ENCODE results near the gene KLHL10.
"Not testable (repeated sequence)": the region's sequence is repeated elsewhere in the genome, so short reads cannot be mapped to it uniquely, and the experiment has no call there.

KLHL10 gene

DNA sequence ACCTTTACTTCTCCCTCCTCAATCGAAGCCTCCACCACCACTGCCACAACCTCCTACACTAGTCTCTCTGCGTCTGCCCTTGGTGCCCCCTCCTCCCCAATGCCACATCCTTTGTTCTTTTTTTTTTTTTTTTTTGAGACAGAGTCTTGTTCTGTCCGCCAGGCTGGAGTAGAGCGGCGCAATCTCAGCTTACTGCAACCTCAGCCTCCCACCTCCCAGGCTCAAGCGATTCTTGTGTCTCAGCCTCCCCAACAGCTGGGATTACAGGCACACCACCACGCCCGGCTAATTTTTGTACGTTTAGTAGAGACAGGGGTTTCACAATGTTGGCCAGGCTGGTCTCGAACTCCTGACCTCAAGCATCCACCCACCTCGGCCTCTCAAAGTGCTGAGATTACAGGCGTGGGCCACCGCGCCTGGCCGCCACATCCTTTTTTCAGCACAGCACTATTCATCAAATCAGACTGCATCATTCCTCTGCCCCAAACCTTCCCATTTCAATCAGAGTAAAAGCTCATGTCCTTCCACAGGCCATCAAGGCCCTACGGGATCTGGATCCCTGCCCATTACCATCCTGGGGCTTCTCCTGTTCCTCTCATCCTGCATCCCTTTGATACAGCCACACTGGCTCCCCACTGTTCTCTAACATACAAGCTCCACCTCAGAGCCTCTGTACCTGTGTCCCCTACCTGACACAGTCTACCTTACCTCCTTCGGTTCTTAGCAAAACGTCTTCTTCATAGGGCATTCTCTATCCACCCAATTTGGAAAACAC lies 25.6 kb downstream of the KLHL10 start:
- no peak for FAIRE-seq

DNA sequence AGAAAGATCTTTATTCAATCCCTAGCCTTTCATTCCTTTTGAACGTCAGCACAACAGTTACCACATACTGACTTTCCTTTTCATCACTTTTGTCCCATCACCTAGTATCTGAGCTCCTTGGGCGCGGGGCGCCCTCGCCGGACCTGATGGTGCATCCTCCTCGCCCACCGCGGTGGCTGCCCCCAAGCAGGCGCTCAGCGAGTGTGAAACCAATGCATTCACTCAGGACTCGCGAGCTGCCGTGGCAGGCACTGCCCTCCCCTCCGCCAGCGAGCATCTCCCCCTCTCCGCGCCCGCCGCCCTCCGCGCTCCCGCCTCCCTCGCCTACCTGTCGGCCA lies 26.8 kb downstream of the KLHL10 start:
- no peak for FAIRE-seq

DNA sequence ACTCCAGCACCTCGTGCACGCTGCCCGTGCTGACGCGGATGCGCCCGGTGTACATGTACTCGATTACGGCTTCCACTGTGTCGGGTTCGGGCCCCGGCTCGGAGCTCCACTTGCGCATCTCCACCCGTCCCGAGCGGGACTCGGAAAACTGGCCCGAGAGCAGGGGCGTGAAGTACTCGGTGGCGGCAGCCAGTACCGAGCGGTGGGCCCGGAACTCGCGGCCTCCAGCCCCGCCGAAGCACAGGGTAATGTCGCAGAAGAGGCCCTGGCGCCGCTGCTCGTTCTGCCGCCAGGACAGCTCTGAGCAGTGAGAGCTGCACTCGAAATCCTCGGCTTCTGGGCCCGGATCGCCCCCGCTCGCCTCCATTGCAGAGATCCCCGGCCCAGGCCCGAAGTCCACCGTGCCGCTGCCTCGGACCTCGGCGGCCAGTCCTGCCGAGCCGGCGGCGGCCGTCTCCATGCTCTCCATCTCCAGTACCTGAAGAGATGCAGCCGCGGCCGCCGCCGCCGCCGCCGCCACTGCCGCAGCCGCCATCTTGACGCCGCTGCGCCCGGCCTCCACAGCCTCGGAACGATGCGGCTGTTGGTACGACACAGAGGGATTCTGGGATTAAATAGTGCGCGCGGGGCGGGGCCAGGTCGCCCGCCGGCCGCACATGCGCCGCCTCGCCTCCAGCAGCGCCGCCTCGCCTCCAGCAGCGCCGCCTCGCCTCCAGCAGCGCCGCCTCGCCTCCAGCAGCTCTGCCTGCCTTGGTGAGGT lies 27.4 kb downstream of the KLHL10 start, which contains the start of gene KLHL11:
Gene KLHL11, minus strand, starts transcription at position 588 of the 760 bp plus-strand sequence. Its CDS starts 53 bp downstream, at position 535.
- no peak for FAIRE-seq

DNA sequence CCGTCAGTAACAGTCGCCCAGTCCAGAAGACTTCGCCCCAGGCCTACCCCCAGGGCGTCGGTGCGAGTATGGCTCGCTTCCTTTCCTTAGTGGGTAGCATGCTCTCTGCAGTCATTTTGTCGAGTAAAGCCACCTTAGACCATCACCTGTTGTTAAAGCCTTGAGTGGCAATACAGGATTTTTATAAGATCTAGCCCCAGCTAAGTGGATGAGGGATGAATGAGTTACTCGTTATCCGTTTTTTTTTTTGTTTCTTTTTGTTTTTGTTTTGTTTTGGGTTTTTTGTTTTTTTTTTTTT lies 27.9 kb downstream of the KLHL10 start:
- FAIRE-seq = no peak

DNA sequence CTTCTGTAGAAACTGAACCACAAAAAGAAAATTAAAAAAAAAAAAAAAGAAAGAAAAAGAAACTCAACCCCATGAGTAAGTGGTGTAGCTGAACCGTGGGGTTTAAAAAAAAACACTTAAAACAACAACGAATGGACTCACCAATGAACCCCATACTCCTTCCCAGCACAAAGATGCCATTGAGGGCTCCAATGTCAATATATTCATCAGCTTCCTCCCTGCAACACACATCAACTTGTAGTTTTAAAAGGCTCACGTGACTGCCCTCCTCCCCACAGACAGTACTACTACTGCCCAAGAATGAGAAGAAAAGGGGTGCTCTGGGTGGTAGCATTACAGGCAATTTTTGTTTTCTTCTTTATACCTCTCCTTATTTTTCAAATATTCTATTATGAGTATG lies 30.9 kb downstream of the KLHL10 start:
- FAIRE-seq = no peak

DNA sequence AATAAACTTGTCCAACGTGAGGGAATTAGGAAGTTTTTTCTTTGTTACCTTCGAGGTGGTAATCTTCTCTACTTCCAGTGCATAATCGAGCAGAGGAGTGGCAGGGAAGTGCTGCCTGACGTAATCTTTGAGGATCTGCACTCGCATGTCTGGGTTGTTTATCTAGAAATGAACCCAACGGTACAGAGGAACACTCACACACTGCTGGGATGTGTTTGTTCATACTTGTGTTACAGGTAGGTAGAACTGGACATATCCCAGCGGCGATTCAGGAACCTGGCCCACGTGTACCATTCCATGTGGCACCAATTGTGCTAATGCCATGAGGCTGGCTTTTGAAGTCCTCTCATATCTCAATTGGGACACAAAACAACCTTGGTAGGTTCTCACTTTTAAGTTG lies 31.8 kb downstream of the KLHL10 start:
- no peak for FAIRE-seq

DNA sequence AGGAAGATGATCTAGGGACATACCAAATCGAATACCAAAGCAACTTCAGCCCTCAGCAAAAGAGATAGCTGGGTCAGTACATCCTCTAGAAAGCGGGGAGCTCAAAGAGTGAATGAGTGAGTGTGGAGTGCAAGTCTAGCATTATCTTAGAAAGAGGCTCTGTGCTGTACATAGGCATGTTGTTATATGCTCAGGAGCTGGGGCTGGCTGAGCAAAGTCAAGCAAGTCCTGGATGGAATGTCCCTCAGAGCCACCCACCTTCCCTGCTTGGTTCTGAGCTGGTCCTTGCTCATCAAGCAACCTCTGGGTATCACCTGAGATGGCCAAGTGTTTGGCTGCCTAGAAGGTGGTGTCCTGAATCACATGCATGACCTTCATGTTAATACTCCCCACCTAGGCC lies 32.5 kb downstream of the KLHL10 start:
- FAIRE-seq = no peak

DNA sequence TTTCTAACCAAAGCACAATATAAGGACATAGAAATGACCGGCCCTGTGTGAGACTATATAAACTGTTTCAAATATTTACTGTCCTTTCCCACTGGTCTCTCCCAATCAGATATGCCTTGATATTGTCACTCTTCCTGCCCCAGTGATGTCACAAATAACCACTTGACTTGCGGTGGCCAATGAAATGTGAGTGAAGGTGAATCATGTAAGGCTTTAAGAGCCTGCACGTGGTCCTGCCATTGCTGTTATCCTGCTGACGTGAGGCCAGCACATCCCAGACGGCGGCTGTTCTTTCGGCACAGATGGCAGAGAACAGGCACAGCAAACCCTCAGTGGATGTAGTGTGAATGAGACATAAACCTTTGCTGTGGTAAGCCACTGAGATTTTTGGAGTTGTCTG lies 33.0 kb downstream of the KLHL10 start:
- no peak for FAIRE-seq

DNA sequence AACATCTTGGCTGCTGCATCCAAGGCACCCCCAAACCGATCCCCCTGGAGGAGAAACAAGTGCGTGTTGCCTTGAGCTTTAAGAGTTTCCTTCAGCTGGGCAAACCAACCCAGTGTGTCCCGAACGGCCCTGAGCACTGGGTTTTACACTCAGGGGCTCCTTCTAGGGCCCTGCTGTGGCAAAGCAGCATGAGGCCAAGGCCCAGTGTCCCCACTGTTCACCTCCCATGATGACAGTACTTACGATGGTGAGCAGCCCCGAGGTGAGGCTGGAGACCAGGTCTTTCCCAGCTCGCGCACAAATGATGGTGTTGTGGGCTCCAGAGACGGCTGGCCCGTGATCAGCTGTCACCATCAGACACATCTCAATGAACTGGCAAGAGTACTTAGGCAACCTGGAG lies 34.2 kb downstream of the KLHL10 start:
- no peak for FAIRE-seq

DNA sequence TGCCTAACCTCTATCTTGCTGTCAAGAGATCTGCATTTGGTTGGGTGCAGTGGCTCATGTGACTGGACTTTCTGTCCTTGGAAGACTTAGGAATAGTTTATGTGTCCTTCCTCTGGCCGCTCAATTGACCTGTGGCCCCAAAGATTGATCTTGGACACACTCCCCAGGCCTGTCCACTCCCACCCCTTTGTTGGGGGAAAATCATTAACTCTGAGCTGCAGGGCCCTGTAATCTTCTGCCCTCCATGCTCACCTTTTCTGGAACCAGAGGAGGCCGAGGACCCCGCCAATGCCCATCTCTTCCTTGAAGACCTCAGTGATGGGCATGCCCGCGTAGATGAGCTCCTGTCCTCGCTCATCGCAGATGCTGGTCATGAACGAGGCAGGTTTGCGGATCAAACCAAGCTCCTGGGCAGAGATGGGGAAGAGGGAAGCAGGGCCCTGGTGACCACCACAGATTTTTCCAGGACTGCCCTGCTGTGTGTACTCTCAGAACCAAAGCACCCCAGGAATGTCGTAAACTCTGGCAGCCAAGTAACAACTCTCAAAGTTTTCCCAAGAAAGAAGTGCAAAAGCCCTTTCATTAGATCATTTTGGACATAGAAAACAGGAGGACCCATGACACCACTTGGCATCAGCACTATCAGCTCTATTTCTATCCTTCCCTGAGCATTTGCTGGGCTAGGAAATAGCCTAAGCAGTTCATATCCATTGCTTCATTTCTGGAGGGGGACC lies 36.1 kb downstream of the KLHL10 start:
- FAIRE-seq = no peak

DNA sequence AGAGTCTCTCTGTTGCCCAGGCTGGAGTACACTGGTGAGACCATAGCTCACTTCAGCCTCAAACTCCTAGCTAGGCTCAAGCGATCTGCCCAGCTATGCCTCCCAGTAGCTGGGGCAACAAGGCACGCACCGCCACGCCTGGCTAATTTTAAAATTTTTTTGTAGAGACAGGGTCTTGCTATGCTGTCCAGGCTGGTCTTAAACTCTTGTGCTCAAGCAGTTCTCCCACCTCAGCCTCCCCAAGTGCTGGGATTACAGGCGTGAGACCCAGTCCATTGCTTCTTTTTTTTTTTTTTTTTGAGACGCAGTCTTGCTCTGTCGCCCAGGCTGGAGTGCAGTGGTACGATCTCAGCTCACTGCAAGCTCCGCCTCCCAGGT lies 36.7 kb downstream of the KLHL10 start:
- not testable (repeated sequence) for FAIRE-seq

DNA sequence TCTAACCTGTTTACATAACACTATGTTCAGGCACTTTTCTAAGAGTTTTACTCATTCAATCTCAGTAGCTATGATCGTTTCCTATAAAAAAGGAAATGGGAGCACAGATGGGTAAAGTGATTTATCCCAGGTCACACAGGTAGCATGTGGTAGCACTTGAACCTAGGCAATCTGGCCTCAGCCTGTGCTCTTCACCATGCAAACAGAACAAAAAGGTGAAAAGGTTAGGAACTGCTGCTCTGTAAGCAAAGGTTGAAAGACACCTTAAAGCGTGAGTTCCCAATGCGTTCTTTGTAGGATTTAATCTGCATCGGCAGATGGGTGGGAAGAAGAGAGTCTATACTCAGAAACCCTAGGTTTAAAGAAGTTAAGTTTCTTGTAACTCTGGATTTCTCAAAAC lies 42.5 kb downstream of the KLHL10 start:
- no peak for FAIRE-seq

DNA sequence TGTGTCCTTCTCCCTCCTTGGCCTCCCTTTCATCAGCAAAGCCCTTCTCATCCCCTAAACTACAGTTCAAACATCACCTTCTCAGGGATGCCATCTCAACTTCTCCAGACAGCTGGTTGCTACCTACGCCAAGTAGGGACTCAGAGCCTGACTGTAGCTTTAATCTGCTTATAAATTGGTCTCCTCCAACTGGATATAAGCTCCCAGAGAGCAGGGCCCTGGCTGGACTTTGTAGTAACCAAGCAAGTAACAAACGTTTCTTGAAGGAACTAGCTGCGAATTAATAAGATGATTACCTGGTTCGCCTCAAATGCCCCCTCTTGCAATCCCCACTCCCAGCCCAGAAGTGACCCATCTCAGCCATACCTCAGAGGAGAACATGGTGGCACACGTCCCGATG lies 45.1 kb downstream of the KLHL10 start:
- no peak for FAIRE-seq

DNA sequence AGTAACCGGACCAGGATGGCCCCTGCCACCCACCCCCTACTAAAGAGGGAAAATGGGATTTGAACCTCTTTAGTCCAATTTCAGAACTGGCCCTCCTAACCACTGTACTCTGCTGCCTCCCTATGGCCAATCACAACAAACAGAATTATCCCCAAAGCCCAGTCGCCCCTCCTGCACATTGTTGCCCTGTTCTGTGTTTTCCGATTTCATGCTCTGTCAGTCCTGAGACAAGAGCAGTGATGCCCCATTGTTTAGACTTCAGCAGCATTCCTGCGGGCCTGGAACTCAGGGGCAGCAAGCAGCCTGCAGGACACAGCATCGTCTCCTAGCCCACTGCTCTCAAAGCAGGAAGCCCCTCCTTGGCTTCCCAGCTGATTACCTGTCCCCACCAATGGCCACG lies 48.1 kb downstream of the KLHL10 start:
- FAIRE-seq = no peak

DNA sequence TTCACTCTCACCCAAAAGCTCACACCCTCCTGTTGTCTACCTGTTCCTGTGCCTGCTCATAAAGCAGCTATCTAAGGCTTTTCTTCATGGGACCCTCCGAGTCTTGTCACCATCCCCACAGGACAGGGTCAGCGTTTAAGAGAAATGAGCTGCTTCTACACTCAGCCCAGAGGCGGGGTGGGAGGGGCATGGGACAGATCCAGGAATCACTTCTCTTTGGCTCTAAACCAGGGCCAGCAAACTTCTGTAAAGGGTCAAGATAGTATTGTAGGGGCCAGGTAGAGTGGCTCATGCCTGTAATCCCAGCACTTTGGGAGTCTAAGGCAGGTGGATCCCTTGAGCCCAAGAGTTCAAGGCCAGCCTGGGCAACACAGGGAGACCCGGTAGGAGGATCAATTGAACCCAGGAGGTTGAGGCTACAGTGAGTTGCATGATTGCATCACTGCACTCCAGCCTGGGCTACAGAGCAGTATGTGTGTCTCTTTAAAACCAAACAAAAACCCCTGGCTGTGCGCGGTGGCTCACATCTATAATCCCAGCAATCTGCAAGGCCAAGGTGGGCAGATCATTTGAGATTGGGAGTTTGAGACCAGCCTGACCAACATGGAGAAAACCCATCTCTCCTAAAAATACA lies 50.8 kb downstream of the KLHL10 start:
- FAIRE-seq = no peak

DNA sequence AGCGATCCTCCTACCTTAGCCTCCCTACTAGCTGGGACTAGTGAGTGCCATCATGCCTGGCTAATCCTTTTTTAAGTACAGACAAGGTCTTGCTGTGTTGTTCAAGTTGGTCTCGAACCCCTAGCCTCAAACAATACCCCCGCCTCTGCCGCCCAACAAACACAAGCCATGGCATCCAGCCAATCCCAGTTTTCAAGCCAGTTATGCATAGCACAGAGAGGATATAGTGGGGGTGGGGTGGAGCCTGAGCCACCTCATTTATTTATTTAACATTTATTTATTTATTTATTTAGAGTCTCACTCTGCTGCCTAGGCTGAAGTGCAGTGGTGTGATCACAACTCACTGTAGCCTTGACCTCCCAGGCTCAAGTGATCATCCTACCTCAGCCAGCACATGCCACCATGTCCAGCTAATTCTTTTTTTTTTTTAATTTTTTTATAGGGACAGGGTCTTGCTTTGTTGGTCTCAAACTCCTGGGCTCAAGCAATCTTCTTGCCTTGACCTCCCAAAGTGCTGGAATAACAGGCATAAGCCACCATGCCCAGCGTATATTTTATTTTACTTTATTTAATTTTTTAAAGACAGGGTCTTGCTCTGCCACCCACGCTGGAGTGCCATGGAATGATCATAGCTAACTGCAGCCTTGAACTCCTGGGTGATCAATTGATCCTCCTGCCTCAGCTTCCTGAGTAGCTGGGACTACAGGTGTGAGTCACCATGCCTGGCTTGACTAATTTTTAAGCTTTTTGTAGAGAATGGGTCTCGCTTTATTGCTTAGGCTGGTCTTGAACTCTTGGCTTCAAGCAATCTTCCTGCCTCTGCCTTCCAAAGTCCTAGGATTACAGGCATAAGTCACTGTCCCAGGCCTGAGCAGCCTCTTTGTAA lies 53.8 kb downstream of the KLHL10 start:
- FAIRE-seq = no peak

DNA sequence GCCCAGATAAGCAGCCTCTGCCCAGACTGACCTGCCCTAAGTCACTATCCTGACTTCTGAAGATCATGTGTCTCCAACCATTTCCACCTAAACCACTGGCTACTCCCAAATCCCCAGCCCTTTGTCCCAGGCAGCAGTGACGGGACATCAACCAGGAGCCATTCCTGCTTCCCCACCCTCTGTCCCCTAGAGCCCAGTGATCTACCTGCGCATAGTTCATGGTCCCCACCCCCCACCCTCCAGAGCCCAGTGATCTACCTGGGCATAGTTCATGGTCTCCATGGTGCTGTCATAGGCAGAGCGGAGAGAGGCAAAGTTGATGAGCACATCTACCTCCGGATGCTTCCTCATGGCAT lies 54.4 kb downstream of the KLHL10 start:
- no peak for FAIRE-seq

DNA sequence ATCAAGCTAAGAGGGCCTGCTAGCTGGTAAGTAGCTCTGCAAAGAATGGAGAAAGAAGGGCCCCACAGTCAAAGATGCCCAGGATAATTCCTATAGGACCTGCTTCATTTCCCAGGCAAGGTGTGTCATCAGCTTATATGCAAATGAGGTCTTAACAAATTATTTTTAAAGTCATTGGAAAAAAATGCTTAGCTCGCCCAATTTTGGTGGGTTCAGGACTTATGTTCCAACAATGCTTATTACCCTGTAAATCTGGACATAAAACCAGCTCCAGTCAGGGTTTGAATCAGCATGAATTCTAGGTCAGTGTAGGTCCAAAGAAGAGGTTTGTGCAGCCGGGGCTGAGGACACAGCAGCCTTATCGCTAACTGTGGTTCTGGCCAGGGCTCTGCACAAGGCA lies 55.8 kb downstream of the KLHL10 start:
- no peak for FAIRE-seq

DNA sequence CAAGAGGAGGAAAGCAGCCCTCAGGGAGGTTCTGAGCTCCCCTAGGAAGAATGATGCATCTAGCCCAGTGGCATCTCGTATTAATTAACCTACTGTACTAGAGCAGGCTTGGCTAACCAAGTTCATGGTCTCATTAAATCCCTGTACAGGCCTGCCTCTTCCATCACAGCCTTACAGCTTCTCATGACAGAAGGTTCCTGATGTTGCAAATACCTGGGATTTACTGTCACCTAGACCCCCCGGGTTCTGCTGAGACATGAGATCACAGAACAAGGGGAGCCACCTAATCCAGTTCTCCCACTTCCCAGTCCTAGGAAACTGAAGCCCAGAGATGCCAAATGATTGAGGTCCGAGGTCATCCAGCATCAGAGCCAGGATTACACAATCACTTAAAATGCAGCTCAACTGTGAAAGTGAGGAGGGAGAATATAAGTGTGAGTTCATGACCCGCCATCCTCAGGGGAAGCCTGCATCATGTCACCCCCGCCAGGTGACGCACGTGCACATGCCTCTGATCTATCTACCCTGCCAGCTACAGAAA lies 57.2 kb downstream of the KLHL10 start:
- FAIRE-seq = no peak

DNA sequence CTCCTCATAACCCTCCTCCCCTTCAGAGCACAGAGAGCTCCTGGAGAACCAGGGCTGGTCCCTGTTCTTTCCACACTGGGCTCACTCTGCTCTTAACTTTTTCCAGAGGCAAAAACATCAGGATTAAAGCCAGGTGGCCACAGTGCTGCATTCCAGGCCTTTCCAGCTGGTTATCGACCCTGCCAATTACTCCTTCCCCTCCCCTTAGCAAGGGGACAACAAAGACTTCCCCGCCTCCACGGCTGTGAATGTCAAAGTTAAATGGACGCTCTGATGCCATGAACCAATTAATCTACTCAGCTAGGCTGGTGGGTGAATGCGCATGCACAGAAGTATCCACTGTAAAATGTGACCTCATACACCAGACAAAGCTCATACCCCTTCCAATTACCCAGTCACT lies 58.0 kb downstream of the KLHL10 start:
- no peak for FAIRE-seq

DNA sequence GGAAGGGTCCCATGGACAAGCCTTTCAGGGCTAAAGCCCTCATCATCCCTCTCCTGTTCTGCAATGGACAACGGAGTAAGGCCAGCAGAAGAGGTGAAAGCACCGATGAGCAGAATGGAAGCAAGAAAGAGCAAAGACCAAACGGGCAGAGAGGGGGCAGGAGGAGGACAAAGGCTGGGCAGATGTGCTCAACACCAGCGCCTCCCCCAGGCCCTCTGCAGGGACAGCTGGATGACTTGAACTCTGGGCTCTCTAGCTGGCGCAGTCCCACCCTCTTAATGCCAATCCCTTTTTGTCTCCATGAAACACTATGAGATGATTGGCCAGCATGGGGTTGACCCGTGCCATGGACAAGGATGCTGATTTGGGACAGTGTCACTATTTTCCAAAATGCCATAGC lies 59.1 kb downstream of the KLHL10 start:
- no peak for FAIRE-seq

Data from islet of Langerhans (tissue), 1 donor.